ENCODE results near the gene HIVEP3. TPM values are rescaled to one million over a fixed set of nuclear protein-coding genes. Genes with fewer than 3 reads are reported as not detected.

Gene HIVEP3
- polyA plus RNA-seq, 1 of the 3 experiments (the other 2 are of a cell fraction): 6.4 TPM

DNA sequence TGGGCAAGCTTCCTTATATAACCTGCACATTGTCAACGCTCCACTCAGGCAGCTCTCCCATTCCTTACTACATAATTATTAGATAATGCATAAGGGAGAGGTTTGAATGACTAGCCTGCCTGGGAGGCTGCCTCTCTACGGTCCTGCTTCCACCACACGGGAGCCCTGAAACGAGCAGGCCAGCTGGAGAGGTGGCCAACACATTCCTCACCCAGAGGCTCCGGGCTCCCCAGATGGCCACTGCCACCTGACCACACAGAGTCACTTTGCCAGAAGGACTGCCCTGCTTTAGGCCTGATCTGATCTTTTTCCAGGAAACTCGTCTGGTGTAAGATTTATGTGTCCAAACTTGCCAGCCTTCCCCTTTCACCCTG lies 27.9 kb downstream of the HIVEP3 start:
- WGBS (ENCODE audit: low lambda C conversion rate): 36% methylated on average over 1 of the region's 6 CpGs
- DNase-seq: peak; percentile 78
- Histone ChIP-seq H3K27ac (ENCODE audit: low read depth in 2 of 2, low read length in 1 of 2) (peak overlapping the region; percentile 18 to 88; a peak in 3 of 4 replicates), H3K9ac (no peak overlapping the region), H3F3A (replicated peaks; ENCODE audit: insufficient read depth) (peaks cover 3% of the 10 kb centered on the region), H3K27me3 (ENCODE audit: insufficient read depth) (no peaks in the 10 kb centered on the region), H3K4me3 (ENCODE audit: low read depth in 2 of 2, low read length in 1 of 2) (no peak overlapping the region), H3K9me3 (no peaks in the 10 kb centered on the region), H4K20me1 (ENCODE audit: insufficient read depth) (no peaks in the 10 kb centered on the region), H2AFZ (ENCODE audit: low read depth) (0 out of 2 replicates have a peak overlapping the region, but pooled peaks have one; percentile 3), H3K9me2 (no peaks in the 10 kb centered on the region), H3K4me1 (ENCODE audit: control insufficient read depth in 1 of 2, insufficient read depth in 2 of 2, low read depth in 1 of 2, low read length in 1 of 2) (peaks cover 0 to 32% of the 10 kb centered on the region in 2 experiments; a peak in 2 of 4 replicates), H3K36me3 (replicated peaks in 1 of 2; ENCODE audit: control insufficient read depth in 1 of 2, insufficient read depth in 2 of 2, low read length in 1 of 2) (no peaks in the 10 kb centered on the region), H3K79me2 (ENCODE audit: insufficient read depth) (peaks cover 24% of the 10 kb centered on the region), H3K4me2 (peak overlapping the region; percentile 56)
- POLR2A ChIA-PET: interaction anchor here (0.6 to 0.7 kb wide), 2 partner anchors 75 to 277 kb away, joined by 3 to 5 read pairs; no protein-coding TSS in a partner anchor
- CTCF ChIA-PET: interaction anchor here (0.7 to 1.4 kb wide), 3 partner anchors 144 to 316 kb away, joined by 3 to 5 read pairs (median 3); no protein-coding TSS in a partner anchor
- TF ChIP-seq, protein P1, sequence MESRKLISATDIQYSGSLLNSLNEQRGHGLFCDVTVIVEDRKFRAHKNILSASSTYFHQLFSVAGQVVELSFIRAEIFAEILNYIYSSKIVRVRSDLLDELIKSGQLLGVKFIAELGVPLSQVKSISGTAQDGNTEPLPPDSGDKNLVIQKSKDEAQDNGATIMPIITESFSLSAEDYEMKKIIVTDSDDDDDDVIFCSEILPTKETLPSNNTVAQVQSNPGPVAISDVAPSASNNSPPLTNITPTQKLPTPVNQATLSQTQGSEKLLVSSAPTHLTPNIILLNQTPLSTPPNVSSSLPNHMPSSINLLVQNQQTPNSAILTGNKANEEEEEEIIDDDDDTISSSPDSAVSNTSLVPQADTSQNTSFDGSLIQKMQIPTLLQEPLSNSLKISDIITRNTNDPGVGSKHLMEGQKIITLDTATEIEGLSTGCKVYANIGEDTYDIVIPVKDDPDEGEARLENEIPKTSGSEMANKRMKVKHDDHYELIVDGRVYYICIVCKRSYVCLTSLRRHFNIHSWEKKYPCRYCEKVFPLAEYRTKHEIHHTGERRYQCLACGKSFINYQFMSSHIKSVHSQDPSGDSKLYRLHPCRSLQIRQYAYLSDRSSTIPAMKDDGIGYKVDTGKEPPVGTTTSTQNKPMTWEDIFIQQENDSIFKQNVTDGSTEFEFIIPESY (IDR thresholded peaks at IDR 0.05; ENCODE audit: borderline replicate concordance, low read depth): no peak
- no peak for TF ChIP-seq FOXM1 (IDR thresholded peaks at IDR 0.05; ENCODE audit: low read depth)
- TF ChIP-seq, protein P2, sequence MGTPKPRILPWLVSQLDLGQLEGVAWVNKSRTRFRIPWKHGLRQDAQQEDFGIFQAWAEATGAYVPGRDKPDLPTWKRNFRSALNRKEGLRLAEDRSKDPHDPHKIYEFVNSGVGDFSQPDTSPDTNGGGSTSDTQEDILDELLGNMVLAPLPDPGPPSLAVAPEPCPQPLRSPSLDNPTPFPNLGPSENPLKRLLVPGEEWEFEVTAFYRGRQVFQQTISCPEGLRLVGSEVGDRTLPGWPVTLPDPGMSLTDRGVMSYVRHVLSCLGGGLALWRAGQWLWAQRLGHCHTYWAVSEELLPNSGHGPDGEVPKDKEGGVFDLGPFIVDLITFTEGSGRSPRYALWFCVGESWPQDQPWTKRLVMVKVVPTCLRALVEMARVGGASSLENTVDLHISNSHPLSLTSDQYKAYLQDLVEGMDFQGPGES (IDR thresholded peaks at IDR 0.05; ENCODE audit: low read depth, low read length): no peak
- no peak for TF ChIP-seq FOXJ3 (CRISPR knock-in tag; IDR thresholded peaks at IDR 0.05)
- no peak for TF ChIP-seq RFX5 (IDR thresholded peaks at IDR 0.05; ENCODE audit: low read length)
- TF ChIP-seq EZH2phosphoT487 (IDR thresholded peaks at IDR 0.05; ENCODE audit: borderline replicate concordance, low read depth): no peak
- peak; percentile 42 for TF ChIP-seq CHD2 (IDR thresholded peaks at IDR 0.05; ENCODE audit: low read length, partially characterized antibody)
- TF ChIP-seq RCOR1 (IDR thresholded peaks at IDR 0.05; ENCODE audit: low read length): peak; percentile 74
- TF ChIP-seq MXI1 (IDR thresholded peaks at IDR 0.05; ENCODE audit: low read depth, low read length): 0 out of 2 replicates have a peak, but pooled peaks have one; percentile 43
- TF ChIP-seq, protein P3, sequence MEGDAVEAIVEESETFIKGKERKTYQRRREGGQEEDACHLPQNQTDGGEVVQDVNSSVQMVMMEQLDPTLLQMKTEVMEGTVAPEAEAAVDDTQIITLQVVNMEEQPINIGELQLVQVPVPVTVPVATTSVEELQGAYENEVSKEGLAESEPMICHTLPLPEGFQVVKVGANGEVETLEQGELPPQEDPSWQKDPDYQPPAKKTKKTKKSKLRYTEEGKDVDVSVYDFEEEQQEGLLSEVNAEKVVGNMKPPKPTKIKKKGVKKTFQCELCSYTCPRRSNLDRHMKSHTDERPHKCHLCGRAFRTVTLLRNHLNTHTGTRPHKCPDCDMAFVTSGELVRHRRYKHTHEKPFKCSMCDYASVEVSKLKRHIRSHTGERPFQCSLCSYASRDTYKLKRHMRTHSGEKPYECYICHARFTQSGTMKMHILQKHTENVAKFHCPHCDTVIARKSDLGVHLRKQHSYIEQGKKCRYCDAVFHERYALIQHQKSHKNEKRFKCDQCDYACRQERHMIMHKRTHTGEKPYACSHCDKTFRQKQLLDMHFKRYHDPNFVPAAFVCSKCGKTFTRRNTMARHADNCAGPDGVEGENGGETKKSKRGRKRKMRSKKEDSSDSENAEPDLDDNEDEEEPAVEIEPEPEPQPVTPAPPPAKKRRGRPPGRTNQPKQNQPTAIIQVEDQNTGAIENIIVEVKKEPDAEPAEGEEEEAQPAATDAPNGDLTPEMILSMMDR (IDR thresholded peaks at IDR 0.05): no peak
- no peak for TF ChIP-seq ELF1 (IDR thresholded peaks at IDR 0.05)
- TF ChIP-seq, protein P4, sequence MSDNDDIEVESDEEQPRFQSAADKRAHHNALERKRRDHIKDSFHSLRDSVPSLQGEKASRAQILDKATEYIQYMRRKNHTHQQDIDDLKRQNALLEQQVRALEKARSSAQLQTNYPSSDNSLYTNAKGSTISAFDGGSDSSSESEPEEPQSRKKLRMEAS (IDR thresholded peaks at IDR 0.05; ENCODE audit: low read depth): no peak
- TF ChIP-seq MEF2A (IDR thresholded peaks at IDR 0.05; ENCODE audit: borderline replicate concordance, low read depth): no peak
- TF ChIP-seq TEAD4 (IDR thresholded peaks at IDR 0.05; ENCODE audit: borderline replicate concordance, insufficient read depth): no peak
- 0 out of 2 replicates have a peak, but pooled peaks have one; percentile 46 for TF ChIP-seq GATA2 (CRISPR knock-in tag; IDR thresholded peaks at IDR 0.05)
- TF ChIP-seq JUND (IDR thresholded peaks at IDR 0.05): no peak
- TF ChIP-seq, protein P5, sequence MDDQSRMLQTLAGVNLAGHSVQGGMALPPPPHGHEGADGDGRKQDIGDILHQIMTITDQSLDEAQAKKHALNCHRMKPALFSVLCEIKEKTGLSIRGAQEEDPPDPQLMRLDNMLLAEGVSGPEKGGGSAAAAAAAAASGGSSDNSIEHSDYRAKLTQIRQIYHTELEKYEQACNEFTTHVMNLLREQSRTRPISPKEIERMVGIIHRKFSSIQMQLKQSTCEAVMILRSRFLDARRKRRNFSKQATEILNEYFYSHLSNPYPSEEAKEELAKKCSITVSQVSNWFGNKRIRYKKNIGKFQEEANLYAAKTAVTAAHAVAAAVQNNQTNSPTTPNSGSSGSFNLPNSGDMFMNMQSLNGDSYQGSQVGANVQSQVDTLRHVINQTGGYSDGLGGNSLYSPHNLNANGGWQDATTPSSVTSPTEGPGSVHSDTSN (IDR thresholded peaks at IDR 0.05): no peak
- TF ChIP-seq GABPA (IDR thresholded peaks at IDR 0.05; ENCODE audit: low read depth): no peak
- TF ChIP-seq, protein P6, sequence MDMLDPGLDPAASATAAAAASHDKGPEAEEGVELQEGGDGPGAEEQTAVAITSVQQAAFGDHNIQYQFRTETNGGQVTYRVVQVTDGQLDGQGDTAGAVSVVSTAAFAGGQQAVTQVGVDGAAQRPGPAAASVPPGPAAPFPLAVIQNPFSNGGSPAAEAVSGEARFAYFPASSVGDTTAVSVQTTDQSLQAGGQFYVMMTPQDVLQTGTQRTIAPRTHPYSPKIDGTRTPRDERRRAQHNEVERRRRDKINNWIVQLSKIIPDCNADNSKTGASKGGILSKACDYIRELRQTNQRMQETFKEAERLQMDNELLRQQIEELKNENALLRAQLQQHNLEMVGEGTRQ (IDR thresholded peaks at IDR 0.05; ENCODE audit: borderline replicate concordance, low read depth, low read length): no peak
- TF ChIP-seq, protein P7, sequence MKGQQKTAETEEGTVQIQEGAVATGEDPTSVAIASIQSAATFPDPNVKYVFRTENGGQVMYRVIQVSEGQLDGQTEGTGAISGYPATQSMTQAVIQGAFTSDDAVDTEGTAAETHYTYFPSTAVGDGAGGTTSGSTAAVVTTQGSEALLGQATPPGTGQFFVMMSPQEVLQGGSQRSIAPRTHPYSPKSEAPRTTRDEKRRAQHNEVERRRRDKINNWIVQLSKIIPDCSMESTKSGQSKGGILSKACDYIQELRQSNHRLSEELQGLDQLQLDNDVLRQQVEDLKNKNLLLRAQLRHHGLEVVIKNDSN (IDR thresholded peaks at IDR 0.05; ENCODE audit: borderline replicate concordance, low read depth): peak; percentile 32; the same call in 1 of the 2 replicates
- no peak for TF ChIP-seq TAF1 (IDR thresholded peaks at IDR 0.05; ENCODE audit: borderline replicate concordance, low read depth, low read length)
- no peak for TF ChIP-seq RXRA (IDR thresholded peaks at IDR 0.05; ENCODE audit: borderline replicate concordance, low read depth)
- TF ChIP-seq FOSL2 (IDR thresholded peaks at IDR 0.05; ENCODE audit: borderline replicate concordance, low read depth): no peak
- no peak for TF ChIP-seq POLR2AphosphoS5 (IDR thresholded peaks at IDR 0.05; ENCODE audit: low read depth, low read length)
- no peak for TF ChIP-seq NRF1 (IDR thresholded peaks at IDR 0.05; ENCODE audit: low read depth, low read length)
- no peak for TF ChIP-seq YY1 (IDR thresholded peaks at IDR 0.05; ENCODE audit: low read depth)
- no peak for TF ChIP-seq SMC3 (IDR thresholded peaks at IDR 0.05; ENCODE audit: low read depth, low read length)
- TF ChIP-seq TCF12 (IDR thresholded peaks at IDR 0.05): peak; percentile 53
